A549 (cell line): ENCODE measurements around the gene UXT. TPM values are rescaled to one million over a fixed set of nuclear protein-coding genes. Genes with fewer than 3 reads are reported as not detected.
"Not testable (repeated sequence)": the region's sequence is repeated elsewhere in the genome, so short reads cannot be mapped to it uniquely, and the experiment has no call there.

Experiments used
- ATAC-seq, 2 experiments: fragments of 200-7000 bp in 1 of 2; fragments of >200 bp in 1 of 2; cut with Nextera tagmentation in 1 of 2; cut with Tn5 transposase in 1 of 2; 3 replicates each; pipeline versions ENCODE4 v1.8.0 to v1.9.1; 2018 to 2020; ENCODE audit warnings: mild to moderate bottlenecking in 1 of 2, moderate library complexity in 1 of 2
- CTCF ChIA-PET: fragments of 300-600 bp; sonication (Branson Sonifier 250); formaldehyde crosslinking; extraction: SDS; loops from one replicate; lab custom pipeline; 2021; ENCODE audit warnings: antibody characterized with exemption, inconsistent platforms; lab: Yijun Ruan, JAX
- POLR2A ChIA-PET: fragments of 350-600 bp; formaldehyde crosslinking; extraction: SDS; loops from one replicate; lab custom pipeline; 2021; ENCODE audit warnings: antibody characterized with exemption, inconsistent platforms; lab: Yijun Ruan, JAX
- DNase-seq, 2 experiments: peaks; one replicate each; pipeline versions ENCODE4 v3.0.0 to v3.0.0-alpha.2; 2011 to 2016; ENCODE audit warnings: low read depth in 1 of 2, low spot score in 1 of 2
- FAIRE-seq: peaks from 2 replicates; lab custom pipeline; 2011; peaks lifted over from hg19 to GRCh38; lab: Jason Lieb, UNC
- H3K27ac ChIP-seq, 2 experiments: fragments of >200 bp; sonication (Bioruptor Twin); formaldehyde crosslinking; 3 replicates each; pipeline ENCODE4 v1.5.1; 2016 to 2017
- H3K4me1 ChIP-seq: fragments of >200 bp; sonication (Bioruptor Twin); formaldehyde crosslinking; 3 replicates; pipeline ENCODE4 v1.6.1; 2016
- H3K4me2 ChIP-seq: fragments of >200 bp; sonication (Bioruptor Twin); formaldehyde crosslinking; 3 replicates; pipeline ENCODE4 v1.6.1; 2016
- H3K4me3 ChIP-seq: fragments of >200 bp; sonication (Bioruptor Twin); formaldehyde crosslinking; 3 replicates; pipeline ENCODE4 v1.5.1; 2016
- H3K9me3 ChIP-seq: fragments of >200 bp; sonication (Bioruptor Twin); formaldehyde crosslinking; 3 replicates; pipeline ENCODE4 v1.6.1; 2016
- EHMT2 ChIP-seq: fragments of 200-600 bp; sonication (generic); IDR thresholded peaks from 2 replicates; pipeline ENCODE4 v1.6.1; 2016; ENCODE audit warnings: antibody characterized with exemption, low read depth, mild to moderate bottlenecking, moderate library complexity
- GATA3 ChIP-seq: IDR thresholded peaks from 2 replicates; pipeline ENCODE4 v1.6.1; 2012; ENCODE audit warnings: borderline replicate concordance
- POLR2AphosphoS2 ChIP-seq: conservative IDR thresholded peaks from 2 replicates; pipeline ENCODE4 v1.6.1; 2012; ENCODE audit warnings: low read length, improper control_type of control experiment, inconsistent platforms
- ZSCAN20 ChIP-seq: fragments of 250-450 bp; sonication (Bioruptor Pico); IDR thresholded peaks from 2 replicates; pipeline ENCODE4 v1.8.0; 2022; ENCODE audit warnings: mild to moderate bottlenecking, moderate library complexity
- WGBS: methylation state at CpG from one replicate; pipeline ENCODE4 v1.1.6; 2017; ENCODE audit errors: missing lambda C conversion rate; 5-methylcytosine and 5-hydroxymethylcytosine counted together
- polyA plus RNA-seq, 4 experiments: library from polyadenylated mRNA; depleted of rRNA in 3 of 4; stranded (reverse); fragments of >200 nt; fragmentation: RNase III in 1 of 4; extraction: RNeasy Plus Mini Kit Qiagen cat#74134 plus additional on column Dnase treatment in 1 of 4; gene quantifications; 2 replicates in 3 of 4; 3 replicates in 1 of 4; pipeline ENCODE4 v1.2.3, GENCODE V29; 2011 to 2017
- TF ChIP-seq, protein P1 (sequence below): fragments of >200 bp; sonication (Bioruptor Twin); formaldehyde crosslinking; IDR thresholded peaks from 2 replicates; pipeline ENCODE4 v1.6.1; 2016
- TF ChIP-seq, protein P2 (sequence below): IDR thresholded peaks from 2 replicates; pipeline ENCODE4 v1.6.1; 2012; ENCODE audit warnings: low read depth, borderline replicate concordance

The UXT gene
- polyA plus RNA-seq, 2 of the 4 experiments (the other 2 are of a cell fraction): 172 to 175 TPM

DNA sequence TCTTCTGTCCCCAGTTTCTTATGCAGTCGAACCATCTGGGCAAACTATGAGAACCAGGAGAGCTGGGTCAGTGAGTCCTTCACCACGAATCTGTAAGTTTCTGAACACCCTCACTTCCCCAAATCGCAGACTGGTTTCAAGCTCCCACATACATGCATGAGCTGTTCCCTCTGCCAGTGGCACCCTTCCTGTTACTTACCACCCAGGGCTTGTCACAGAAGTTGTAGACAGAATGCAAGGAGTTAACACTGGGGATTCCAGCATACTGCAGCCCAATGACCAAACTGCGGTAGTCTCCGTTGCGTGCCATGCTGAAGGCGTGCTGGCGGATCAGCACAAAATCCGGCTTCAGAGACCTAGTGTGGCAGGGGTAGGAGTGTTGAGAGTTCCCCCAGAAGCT, 54.0 kb downstream of the UXT start (continued):
- no peak for TF ChIP-seq ZSCAN20 (CRISPR knock-in tag)
- no peak for TF ChIP-seq GATA3
- no peak for TF ChIP-seq POLR2AphosphoS2
- TF ChIP-seq EHMT2: no peak
- TF ChIP-seq, protein P1, sequence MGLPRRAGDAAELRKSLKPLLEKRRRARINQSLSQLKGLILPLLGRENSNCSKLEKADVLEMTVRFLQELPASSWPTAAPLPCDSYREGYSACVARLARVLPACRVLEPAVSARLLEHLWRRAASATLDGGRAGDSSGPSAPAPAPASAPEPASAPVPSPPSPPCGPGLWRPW: no peak
- TF ChIP-seq, protein P2, sequence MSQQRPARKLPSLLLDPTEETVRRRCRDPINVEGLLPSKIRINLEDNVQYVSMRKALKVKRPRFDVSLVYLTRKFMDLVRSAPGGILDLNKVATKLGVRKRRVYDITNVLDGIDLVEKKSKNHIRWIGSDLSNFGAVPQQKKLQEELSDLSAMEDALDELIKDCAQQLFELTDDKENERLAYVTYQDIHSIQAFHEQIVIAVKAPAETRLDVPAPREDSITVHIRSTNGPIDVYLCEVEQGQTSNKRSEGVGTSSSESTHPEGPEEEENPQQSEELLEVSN: no peak

GRCh38 chrX:47603125-47603524, 55.9 kb downstream of the UXT start:
- POLR2A ChIA-PET, H3K4me2 ChIP-seq, FAIRE-seq, CTCF ChIA-PET, ATAC-seq, H3K9me3 ChIP-seq, DNase-seq, H3K27ac ChIP-seq, H3K4me3 ChIP-seq, H3K4me1 ChIP-seq: not testable (repeated sequence)
- 29% methylated on average over 4 of the region's 4 CpGs for WGBS

Other genes starting within 250 kb of the UXT start
- 6.1 and 6.5 TPM in 2 replicates for gene ZNF41, start 176.0 kb downstream of the UXT start, polyA plus RNA-seq (2011; rRNA removed)
- 3.5 to 3.8 TPM (median 3.6 TPM) in 3 replicates for gene ZNF41, start 176.0 kb downstream of the UXT start, polyA plus RNA-seq (2017; fragmentation: RNase III; extraction: RNeasy Plus Mini Kit Qiagen cat#74134 plus additional on column Dnase treatment)
- 37.9 and 60.7 TPM in 2 replicates for gene ARAF, start 98.0 kb downstream of the UXT start, polyA plus RNA-seq (2011; rRNA removed)
- gene ARAF, start 98.0 kb downstream of the UXT start, polyA plus RNA-seq (2017; fragmentation: RNase III; extraction: RNeasy Plus Mini Kit Qiagen cat#74134 plus additional on column Dnase treatment): 47.2 to 49.0 TPM (median 47.4 TPM) in 3 replicates
- 83.2 and 131 TPM in 2 replicates for gene TIMP1, start 76.7 kb downstream of the UXT start, polyA plus RNA-seq (2011; rRNA removed)
- gene TIMP1, start 76.7 kb downstream of the UXT start, polyA plus RNA-seq (2017; fragmentation: RNase III; extraction: RNeasy Plus Mini Kit Qiagen cat#74134 plus additional on column Dnase treatment): 139 to 150 TPM (median 144 TPM) in 3 replicates
- gene SYN1, start 39.3 kb downstream of the UXT start, polyA plus RNA-seq (2011; rRNA removed): not detected in 2 replicates
- gene SYN1, start 39.3 kb downstream of the UXT start, polyA plus RNA-seq (2017; fragmentation: RNase III; extraction: RNeasy Plus Mini Kit Qiagen cat#74134 plus additional on column Dnase treatment): 0.05 to 0.21 TPM (median 0.14 TPM) in 3 replicates
- 0.14 and 0.15 TPM in 2 replicates for gene CFP, start 29.2 kb downstream of the UXT start, polyA plus RNA-seq (2011; rRNA removed)
- 0.49 to 0.91 TPM (median 0.54 TPM) in 3 replicates for gene CFP, start 29.2 kb downstream of the UXT start, polyA plus RNA-seq (2017; fragmentation: RNase III; extraction: RNeasy Plus Mini Kit Qiagen cat#74134 plus additional on column Dnase treatment)
- gene ELK1, start 8.6 kb downstream of the UXT start, polyA plus RNA-seq (2011; rRNA removed): 14.6 and 15.3 TPM in 2 replicates
- 20.6 to 23.5 TPM (median 21.9 TPM) in 3 replicates for gene ELK1, start 8.6 kb downstream of the UXT start, polyA plus RNA-seq (2017; fragmentation: RNase III; extraction: RNeasy Plus Mini Kit Qiagen cat#74134 plus additional on column Dnase treatment)
- gene ZNF81, start 177.7 kb upstream of the UXT start, polyA plus RNA-seq (2011; rRNA removed): 8.3 and 9.3 TPM in 2 replicates
- gene ZNF81, start 177.7 kb upstream of the UXT start, polyA plus RNA-seq (2017; fragmentation: RNase III; extraction: RNeasy Plus Mini Kit Qiagen cat#74134 plus additional on column Dnase treatment): 3.8 to 4.4 TPM (median 4.3 TPM) in 3 replicates